Panc1 (cell line): ENCODE measurements around the gene LRFN2. TPM values are rescaled to one million over a fixed set of nuclear protein-coding genes. Genes with fewer than 3 reads are reported as not detected.

Experiments used
- ATAC-seq: fragments of 200-7000 bp; cut with Tn5 transposase; 2 replicates; pipeline ENCODE4 v1.9.1; 2020; ENCODE audit warnings: mild to moderate bottlenecking, moderate library complexity
- BruUV-seq: library from RNA; stranded (reverse); fragments of 400-500 nt; replicated peaks from 2 replicates; lab custom pipeline; 2021; lab: Mats Ljungman, UMichigan
- CTCF ChIA-PET: fragments of 300-600 bp; sonication (Branson Sonifier 250); formaldehyde crosslinking; loops from one replicate; lab custom pipeline; 2022; ENCODE audit warnings: antibody characterized with exemption; lab: Charles Lee
- POLR2A ChIA-PET: fragments of 300-600 bp; sonication (Branson Sonifier 250); formaldehyde crosslinking; loops from one replicate; lab custom pipeline; 2022; ENCODE audit warnings: antibody characterized with exemption; lab: Charles Lee
- DNase-seq: peaks from one replicate; pipeline ENCODE4 v3.0.0-alpha.2; 2010; ENCODE audit warnings: low read depth, low spot score
- H3K27ac ChIP-seq: 2 replicates; pipeline ENCODE4 v1.5.1; 2011; ENCODE audit warnings: mild to moderate bottlenecking, low read length, inconsistent platforms
- H3K27me3 ChIP-seq: fragments of 200-500 bp; sonication (Bioruptor generic); 2 replicates; pipeline ENCODE4 v1.6.0; 2014; ENCODE audit warnings: low read length, inconsistent platforms; ENCODE audit not compliant: control insufficient read depth, insufficient read depth
- H3K36me3 ChIP-seq: fragments of 200-500 bp; sonication (Bioruptor generic); 2 replicates; pipeline ENCODE4 v1.5.1; 2014; ENCODE audit warnings: inconsistent platforms, mild to moderate bottlenecking, low read length, moderate library complexity; ENCODE audit not compliant: control insufficient read depth, insufficient read depth
- H3K4me1 ChIP-seq: 2 replicates; pipeline ENCODE4 v1.5.1; 2011; ENCODE audit warnings: inconsistent platforms, mild to moderate bottlenecking, low read length, moderate library complexity; ENCODE audit not compliant: control insufficient read depth, insufficient read depth
- H3K4me3 ChIP-seq, 2 experiments: 2 replicates each; pipeline ENCODE4 v1.5.1; 2011 to 2012; ENCODE audit warnings: low read depth in 2 of 2, low read length in 2 of 2, mild to moderate bottlenecking in 2 of 2, inconsistent platforms in 1 of 2, moderate library complexity in 1 of 2
- H3K9me3 ChIP-seq: fragments of 200-500 bp; sonication (Bioruptor generic); 2 replicates; pipeline ENCODE4 v1.5.1; 2014; ENCODE audit warnings: low read depth, mild to moderate bottlenecking, inconsistent platforms, low read length, moderate library complexity; ENCODE audit not compliant: control insufficient read depth, insufficient read depth
- POLR2AphosphoS5 ChIP-seq: IDR thresholded peaks from 2 replicates; pipeline ENCODE4 v1.6.1; 2012; ENCODE audit warnings: mild to moderate bottlenecking, low read depth, low read length, moderate library complexity
- SIN3A ChIP-seq: IDR thresholded peaks from 2 replicates; pipeline ENCODE4 v1.6.1; 2012; ENCODE audit warnings: low read depth, mild to moderate bottlenecking, low read length, moderate library complexity, borderline replicate concordance; ENCODE audit not compliant: insufficient read depth
- TCF7L2 ChIP-seq: IDR thresholded peaks from 2 replicates; pipeline ENCODE4 v1.6.1; 2011; ENCODE audit warnings: mild to moderate bottlenecking, low read depth, low read length, inconsistent platforms
- in situ Hi-C: cut with HindIII; loops from 2 replicates; pipeline ENCODE4 v1.10.0; 2016; ENCODE audit warnings: low sequenced_read_pairs, low pct_unique_long_range_greater_than_20kb
- intact Hi-C: fragments of 100-400 bp; cut with micrococcal nuclease; formaldehyde crosslinking; loops from one replicate; pipeline ENCODE4 v1.10.0; 2022; ENCODE audit not compliant: unreplicated experiment
- total RNA-seq: library from RNA; stranded (reverse); gene quantifications from one replicate; pipeline ENCODE4 v1.2.1, GENCODE V29; 2021; ENCODE audit not compliant: unreplicated experiment
- TF ChIP-seq, protein P1 (sequence below), 2 experiments: IDR thresholded peaks; 2 replicates each; pipeline ENCODE4 v1.6.1; 2011 to 2012; ENCODE audit warnings: low read depth in 2 of 2, control low read depth in 1 of 2, low read length in 1 of 2, mild to moderate bottlenecking in 1 of 2, moderate library complexity in 1 of 2; ENCODE audit not compliant: insufficient read depth in 1 of 2
- TF ChIP-seq, protein P2 (sequence below): fragments of 450-650 bp; IDR thresholded peaks from 2 replicates; pipeline ENCODE4 v1.5.1; 2017; ENCODE audit warnings: mild to moderate bottlenecking

Gene LRFN2
- total RNA-seq, 1 experiment from 2014 or later, result 0.05 TPM

DNA sequence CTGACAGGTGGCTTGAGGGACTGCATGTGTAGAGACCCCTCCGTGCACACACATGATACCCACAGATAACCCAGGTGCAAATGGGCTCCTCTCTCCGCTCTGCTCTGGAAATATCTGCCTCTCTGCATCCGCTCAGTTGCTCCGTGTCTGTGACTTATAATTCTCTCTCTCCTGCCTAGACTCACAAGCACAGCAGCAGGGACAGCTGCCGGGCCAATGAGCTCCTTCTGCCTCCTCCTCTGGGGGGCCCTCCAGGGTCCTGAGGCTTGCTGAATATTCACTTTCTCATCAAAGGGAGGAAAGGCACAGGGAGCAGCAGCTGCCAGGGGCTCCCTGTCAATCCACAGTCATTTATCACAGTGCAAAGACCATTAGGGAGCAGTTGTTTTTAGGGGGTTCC lies 24.1 kb downstream of the LRFN2 start:
- POLR2A ChIA-PET, result no interaction called here

DNA sequence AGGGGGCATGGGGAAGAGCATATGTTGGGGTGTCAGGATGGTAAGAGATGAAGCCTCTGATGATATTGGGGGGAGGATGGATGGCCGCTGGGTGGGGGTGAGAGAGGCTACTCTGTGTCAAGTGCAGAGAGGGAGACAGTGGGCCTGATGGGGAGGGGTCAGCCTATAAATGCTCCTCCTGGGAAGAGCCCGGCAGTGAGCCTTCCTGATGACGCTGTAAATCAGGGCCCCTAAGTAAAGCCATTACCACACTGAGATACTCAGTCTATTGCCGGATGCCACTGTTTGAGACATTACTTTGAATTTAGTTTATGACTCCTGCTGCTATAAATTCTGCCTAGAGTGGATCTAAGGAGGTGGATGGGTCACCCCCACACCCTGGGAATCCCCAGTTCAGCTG lies 28.1 kb downstream of the LRFN2 start:
- ChIA-PET POLR2A (no interaction called here), CTCF (interaction anchor here (0.8 kb wide), 1 partner anchor 29 kb away, joined by 3 read pairs; no protein-coding TSS in a partner anchor)
- intact Hi-C loops (no loop called here), in situ Hi-C loops (no loop called here)
- H3K9me3 ChIP-seq, result no peaks in the 10 kb centered on the region
- no TSS peak for BruUV-seq
- H3K27ac ChIP-seq, result no peak overlapping the region
- no peak overlapping the region for H3K4me3 ChIP-seq
- no peaks in the 10 kb centered on the region for H3K4me1 ChIP-seq
- DNase-seq, result no peak
- peaks cover 2% of the 10 kb centered on the region; the same call in 1 of the 2 replicates for H3K27me3 ChIP-seq
- no peak for ATAC-seq
- H3K36me3 ChIP-seq, result no peaks in the 10 kb centered on the region
- TF ChIP-seq SIN3A (no peak), TCF7L2 (no peak), POLR2AphosphoS5 (no peak)
- TF ChIP-seq, protein P1, sequence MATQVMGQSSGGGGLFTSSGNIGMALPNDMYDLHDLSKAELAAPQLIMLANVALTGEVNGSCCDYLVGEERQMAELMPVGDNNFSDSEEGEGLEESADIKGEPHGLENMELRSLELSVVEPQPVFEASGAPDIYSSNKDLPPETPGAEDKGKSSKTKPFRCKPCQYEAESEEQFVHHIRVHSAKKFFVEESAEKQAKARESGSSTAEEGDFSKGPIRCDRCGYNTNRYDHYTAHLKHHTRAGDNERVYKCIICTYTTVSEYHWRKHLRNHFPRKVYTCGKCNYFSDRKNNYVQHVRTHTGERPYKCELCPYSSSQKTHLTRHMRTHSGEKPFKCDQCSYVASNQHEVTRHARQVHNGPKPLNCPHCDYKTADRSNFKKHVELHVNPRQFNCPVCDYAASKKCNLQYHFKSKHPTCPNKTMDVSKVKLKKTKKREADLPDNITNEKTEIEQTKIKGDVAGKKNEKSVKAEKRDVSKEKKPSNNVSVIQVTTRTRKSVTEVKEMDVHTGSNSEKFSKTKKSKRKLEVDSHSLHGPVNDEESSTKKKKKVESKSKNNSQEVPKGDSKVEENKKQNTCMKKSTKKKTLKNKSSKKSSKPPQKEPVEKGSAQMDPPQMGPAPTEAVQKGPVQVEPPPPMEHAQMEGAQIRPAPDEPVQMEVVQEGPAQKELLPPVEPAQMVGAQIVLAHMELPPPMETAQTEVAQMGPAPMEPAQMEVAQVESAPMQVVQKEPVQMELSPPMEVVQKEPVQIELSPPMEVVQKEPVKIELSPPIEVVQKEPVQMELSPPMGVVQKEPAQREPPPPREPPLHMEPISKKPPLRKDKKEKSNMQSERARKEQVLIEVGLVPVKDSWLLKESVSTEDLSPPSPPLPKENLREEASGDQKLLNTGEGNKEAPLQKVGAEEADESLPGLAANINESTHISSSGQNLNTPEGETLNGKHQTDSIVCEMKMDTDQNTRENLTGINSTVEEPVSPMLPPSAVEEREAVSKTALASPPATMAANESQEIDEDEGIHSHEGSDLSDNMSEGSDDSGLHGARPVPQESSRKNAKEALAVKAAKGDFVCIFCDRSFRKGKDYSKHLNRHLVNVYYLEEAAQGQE (IDR thresholded peaks at IDR 0.05; ENCODE audit: insufficient read depth in 1 of 2, low read depth in 2 of 2, low read length in 1 of 2), result no peak
- TF ChIP-seq, protein P2, sequence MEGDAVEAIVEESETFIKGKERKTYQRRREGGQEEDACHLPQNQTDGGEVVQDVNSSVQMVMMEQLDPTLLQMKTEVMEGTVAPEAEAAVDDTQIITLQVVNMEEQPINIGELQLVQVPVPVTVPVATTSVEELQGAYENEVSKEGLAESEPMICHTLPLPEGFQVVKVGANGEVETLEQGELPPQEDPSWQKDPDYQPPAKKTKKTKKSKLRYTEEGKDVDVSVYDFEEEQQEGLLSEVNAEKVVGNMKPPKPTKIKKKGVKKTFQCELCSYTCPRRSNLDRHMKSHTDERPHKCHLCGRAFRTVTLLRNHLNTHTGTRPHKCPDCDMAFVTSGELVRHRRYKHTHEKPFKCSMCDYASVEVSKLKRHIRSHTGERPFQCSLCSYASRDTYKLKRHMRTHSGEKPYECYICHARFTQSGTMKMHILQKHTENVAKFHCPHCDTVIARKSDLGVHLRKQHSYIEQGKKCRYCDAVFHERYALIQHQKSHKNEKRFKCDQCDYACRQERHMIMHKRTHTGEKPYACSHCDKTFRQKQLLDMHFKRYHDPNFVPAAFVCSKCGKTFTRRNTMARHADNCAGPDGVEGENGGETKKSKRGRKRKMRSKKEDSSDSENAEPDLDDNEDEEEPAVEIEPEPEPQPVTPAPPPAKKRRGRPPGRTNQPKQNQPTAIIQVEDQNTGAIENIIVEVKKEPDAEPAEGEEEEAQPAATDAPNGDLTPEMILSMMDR, result no peak

More for the DNA sequence above, 24.1 kb downstream of the LRFN2 start:
- ATAC-seq (no peak), DNase-seq (no peak)
- H3K4me1 ChIP-seq, result no peaks in the 10 kb centered on the region
- H3K9me3 ChIP-seq, result no peaks in the 10 kb centered on the region
- intact Hi-C loops, result no loop called here
- H3K36me3 ChIP-seq, result no peaks in the 10 kb centered on the region
- TF ChIP-seq POLR2AphosphoS5 (no peak), TCF7L2 (no peak), SIN3A (no peak)
- TF ChIP-seq, protein P1 (IDR thresholded peaks at IDR 0.05; ENCODE audit: insufficient read depth in 1 of 2, low read depth in 2 of 2, low read length in 1 of 2), result no peak
- TF ChIP-seq, protein P2, result no peak
- BruUV-seq, result no TSS peak
- peaks cover 2% of the 10 kb centered on the region; the same call in 1 of the 2 replicates for H3K27me3 ChIP-seq
- H3K4me3 ChIP-seq, result no peak overlapping the region
- in situ Hi-C loops, result no loop called here
- H3K27ac ChIP-seq, result no peak overlapping the region
- CTCF ChIA-PET, result no interaction called here
